Prostate gland (tissue), 2 donors: ENCODE measurements around the gene BMPER. TPM values are rescaled to one million over a fixed set of nuclear protein-coding genes. Genes with fewer than 3 reads are reported as not detected.

Experiments
- DNase-seq: peaks from one replicate; pipeline ENCODE4 v3.0.0-alpha.2; 2019; ENCODE audit warnings: low spot score
- H3K27ac ChIP-seq, 2 donors: fragments of 200-600 bp; sonication (generic); 2 replicates each; pipeline ENCODE4 v1.5.1; 2017 to 2019
- H3K27me3 ChIP-seq: fragments of 200-600 bp; sonication (generic); replicated peaks from 2 replicates; pipeline ENCODE4 v1.5.1; 2019; ENCODE audit not compliant: insufficient read depth
- H3K36me3 ChIP-seq, 2 donors: fragments of 200-600 bp; sonication (generic); 1 replicate in 1 of 2; 2 replicates in 1 of 2; pipeline versions ENCODE4 v1.5.1 to v1.8.1; 2017 to 2019
- H3K4me1 ChIP-seq: fragments of 200-600 bp; sonication (generic); replicated peaks from 2 replicates; pipeline ENCODE4 v1.5.1; 2019
- H3K4me3 ChIP-seq, 2 donors: fragments of 200-600 bp; sonication (generic); 2 replicates each; pipeline ENCODE4 v1.5.1; 2017 to 2019
- H3K9me3 ChIP-seq: fragments of 200-600 bp; sonication (generic); 2 replicates; pipeline ENCODE4 v1.5.1; 2017
- CTCF ChIP-seq, 4 experiments: fragments of 200-600 bp in 2 of 4; fragments of 450-650 bp in 2 of 4; sonication (generic) in 2 of 4; IDR thresholded peaks; 1 replicate in 3 of 4; 2 replicates in 1 of 4; pipeline ENCODE4 v1.5.1; 2016 to 2019; ENCODE audit warnings: antibody characterized with exemption in 4 of 4, mild to moderate bottlenecking in 2 of 4, moderate library complexity in 2 of 4
- POLR2A ChIP-seq: fragments of 450-650 bp; IDR thresholded peaks from one replicate; pipeline ENCODE4 v1.6.1; 2016; ENCODE audit warnings: antibody characterized with exemption, mild to moderate bottlenecking
- POLR2AphosphoS5 ChIP-seq: sonication (generic); formaldehyde crosslinking; IDR thresholded peaks from one replicate; pipeline ENCODE4 v1.6.1; 2017; ENCODE audit warnings: antibody characterized with exemption
- WGBS: methylation state at CpG from one replicate; pipeline ENCODE4 v1.1.5; 2018; 5-methylcytosine and 5-hydroxymethylcytosine counted together
- intact Hi-C: fragments of 100-400 bp; cut with DNase I; formaldehyde crosslinking; loops from one replicate; pipeline ENCODE4 v1.14.2; 2022
- total RNA-seq, 2 donors: library from RNA; depleted of rRNA; stranded (reverse); fragments of >200 nt; gene quantifications; one replicate each; pipeline ENCODE4 v1.1.0, GENCODE V29; 2016

The BMPER gene
- total RNA-seq, 2 donors from 2014 or later: 4.5 to 8.4 TPM

GRCh38 chr7:33939121-33939520 is 33.8 kb downstream of the BMPER start:
- Histone ChIP-seq H3K9me3 (no peaks in the 10 kb centered on the region), H3K4me1 (no peaks in the 10 kb centered on the region), H3K36me3 (no peaks in the 10 kb centered on the region), H3K4me3 (no peak overlapping the region), H3K27me3 (no peaks in the 10 kb centered on the region), H3K27ac (no peak overlapping the region)
- no peak for DNase-seq
- intact Hi-C loops: no loop called here
- TF ChIP-seq POLR2A (no peak), CTCF (IDR thresholded peaks at IDR 0.05) (no peak), POLR2AphosphoS5 (no peak)
- WGBS: 90% methylated on average over 2 of the region's 2 CpGs

- H3K36me3 ChIP-seq: no peaks in the 10 kb centered on the region
- H3K9me3 ChIP-seq: no peaks in the 10 kb centered on the region
- TF ChIP-seq CTCF (IDR thresholded peaks at IDR 0.05): no peak
- no peak for TF ChIP-seq POLR2A
- TF ChIP-seq POLR2AphosphoS5: no peak
- H3K27ac ChIP-seq: no peak overlapping the region
- intact Hi-C loops: no loop called here
- no peaks in the 10 kb centered on the region for H3K27me3 ChIP-seq
- DNase-seq: no peak
- no peaks in the 10 kb centered on the region for H3K4me1 ChIP-seq
- no peak overlapping the region for H3K4me3 ChIP-seq
Observed at GRCh38 chr7:33940503-33940902, 35.2 kb downstream of the BMPER start.

- WGBS: 88% methylated on average over 6 of the region's 6 CpGs
- Histone ChIP-seq H3K4me1 (no peaks in the 10 kb centered on the region), H3K27me3 (no peaks in the 10 kb centered on the region), H3K36me3 (no peaks in the 10 kb centered on the region), H3K4me3 (no peak overlapping the region), H3K9me3 (no peaks in the 10 kb centered on the region), H3K27ac (no peak overlapping the region)
- intact Hi-C loops: no loop called here
- DNase-seq: no peak
- no peak for TF ChIP-seq POLR2A
- TF ChIP-seq CTCF (IDR thresholded peaks at IDR 0.05): no peak
- TF ChIP-seq POLR2AphosphoS5: no peak
Observed at GRCh38 chr7:33941418-33941817, 36.1 kb downstream of the BMPER start.

- no peak overlapping the region for H3K4me3 ChIP-seq
- no peaks in the 10 kb centered on the region for H3K36me3 ChIP-seq
- no peaks in the 10 kb centered on the region for H3K27me3 ChIP-seq
- intact Hi-C loops: no loop called here
- no peak for TF ChIP-seq POLR2A
- TF ChIP-seq POLR2AphosphoS5: no peak
- no peak for TF ChIP-seq CTCF (IDR thresholded peaks at IDR 0.05)
- 75% methylated on average over 3 of the region's 3 CpGs for WGBS
- DNase-seq: no peak
- H3K27ac ChIP-seq: no peak overlapping the region
- H3K9me3 ChIP-seq: no peaks in the 10 kb centered on the region
- H3K4me1 ChIP-seq: no peaks in the 10 kb centered on the region
Observed at GRCh38 chr7:33946094-33946699, 40.9 kb downstream of the BMPER start.

- Histone ChIP-seq H3K4me3 (no peak overlapping the region), H3K27me3 (no peaks in the 10 kb centered on the region), H3K36me3 (no peaks in the 10 kb centered on the region), H3K4me1 (no peaks in the 10 kb centered on the region), H3K27ac (no peak overlapping the region), H3K9me3 (no peaks in the 10 kb centered on the region)
- intact Hi-C loops: no loop called here
- DNase-seq: no peak
- TF ChIP-seq POLR2AphosphoS5: no peak
- no peak for TF ChIP-seq CTCF (IDR thresholded peaks at IDR 0.05)
- TF ChIP-seq POLR2A: no peak
- WGBS: 95% methylated on average over 5 of the region's 5 CpGs
Observed at GRCh38 chr7:33950047-33950714, 44.8 kb downstream of the BMPER start.
